Cardiac septum (tissue), 1 donor: Measurements from ENCODE around the gene CCDC50. TPM values are rescaled to one million over a fixed set of nuclear protein-coding genes. Genes with fewer than 3 reads are reported as not detected.

Experiments
- DNase-seq: peaks from one replicate; pipeline ENCODE4 v3.0.0-alpha.2; 2020; ENCODE audit warnings: low spot score
- intact Hi-C: fragments of 100-400 bp; cut with DNase I; formaldehyde crosslinking; loops from one replicate; pipeline ENCODE4 v1.14.0; 2022
- total RNA-seq: library from RNA; stranded (reverse); fragmentation: NEBNext Ultra II Directional; extraction: Animal tissue kit (Norgen Biotek cat#: 25700); gene quantifications from one replicate; pipeline ENCODE4 v1.2.1, GENCODE V29; 2021
- donor health status: DM: no; HTN: no; CAD: no.

CCDC50 gene
- total RNA-seq, 1 donor from 2014 or later: 51.0 TPM

DNA sequence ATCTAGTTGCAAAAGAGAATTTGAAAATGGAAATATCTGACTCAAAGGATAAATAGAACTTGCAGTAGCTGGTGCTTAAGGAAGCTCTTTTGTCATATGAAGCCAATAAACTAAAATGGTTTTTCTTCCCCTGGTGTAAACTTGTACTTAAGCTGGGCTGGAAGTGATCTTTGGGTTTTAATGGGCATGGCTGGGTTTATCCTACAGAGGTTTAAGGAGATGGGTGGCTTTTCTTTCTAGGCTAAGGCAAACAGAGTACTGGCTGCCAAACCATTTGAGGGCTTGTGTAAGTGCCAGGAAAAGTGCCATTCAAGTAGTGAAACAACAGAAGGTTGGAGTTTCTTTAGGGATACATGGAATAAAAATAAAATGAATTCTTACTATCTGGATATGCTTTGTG lies 13.2 kb downstream of the CCDC50 start:
- intact Hi-C loops: no loop called here
- no peak for DNase-seq

DNA sequence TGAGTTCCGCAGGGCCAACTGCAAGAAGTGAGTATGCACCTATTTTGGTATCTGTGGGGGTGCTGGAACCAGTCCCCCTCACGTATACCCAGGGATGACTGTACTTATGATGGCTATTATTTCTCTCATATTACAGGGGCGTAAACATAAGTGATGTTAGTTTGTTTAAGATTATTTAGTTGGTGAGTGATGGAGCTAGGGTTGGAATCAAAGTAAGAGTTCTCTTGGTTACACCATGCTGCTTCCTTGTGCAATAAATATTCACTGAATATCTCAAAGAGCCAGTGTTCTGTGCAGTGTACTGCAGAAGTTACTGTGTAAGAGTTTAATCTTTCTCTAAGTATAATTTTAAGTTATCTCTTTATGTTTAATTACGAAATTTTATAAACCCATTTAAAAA lies 13.9 kb downstream of the CCDC50 start:
- DNase-seq: no peak
- intact Hi-C loops: no loop called here

DNA sequence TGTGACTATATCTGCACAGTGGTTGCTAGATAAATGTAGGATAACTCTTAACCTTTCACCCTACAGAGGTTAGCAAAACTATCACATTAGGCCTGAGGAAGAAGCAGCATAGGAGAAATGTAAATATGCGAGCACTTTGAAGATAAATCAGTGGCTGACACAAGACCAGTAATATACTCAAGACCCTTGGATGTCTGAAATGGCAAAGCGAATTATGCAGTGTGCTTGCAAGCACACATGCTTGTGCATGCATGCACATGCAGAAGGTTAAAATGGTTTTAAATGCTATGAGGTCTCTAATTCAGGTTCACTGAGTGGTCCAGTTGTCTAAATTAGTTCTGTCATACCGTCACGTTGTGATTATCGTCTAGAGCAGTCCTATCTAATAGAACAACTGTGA lies 14.7 kb downstream of the CCDC50 start:
- no peak for DNase-seq
- intact Hi-C loops: no loop called here

DNA sequence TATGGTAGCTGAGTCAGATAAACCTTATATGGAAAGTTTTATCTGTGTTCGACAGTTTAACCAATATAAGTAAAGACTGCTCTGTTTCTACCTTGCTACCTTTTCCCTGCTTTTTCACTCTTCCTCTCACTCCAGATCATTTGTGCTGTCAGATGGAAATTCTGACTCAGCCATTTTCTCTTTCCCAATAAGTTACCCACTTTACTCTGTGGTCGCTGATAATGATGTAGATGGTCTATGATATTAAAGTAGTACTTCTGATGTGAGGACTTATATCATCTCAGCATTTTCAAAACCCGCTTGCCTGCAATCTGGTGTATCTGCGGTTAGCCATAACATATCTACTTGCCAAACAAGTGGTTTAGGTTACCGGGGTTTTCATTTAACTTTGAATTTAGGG lies 16.1 kb downstream of the CCDC50 start:
- no peak for DNase-seq
- intact Hi-C loops: no loop called here

DNA sequence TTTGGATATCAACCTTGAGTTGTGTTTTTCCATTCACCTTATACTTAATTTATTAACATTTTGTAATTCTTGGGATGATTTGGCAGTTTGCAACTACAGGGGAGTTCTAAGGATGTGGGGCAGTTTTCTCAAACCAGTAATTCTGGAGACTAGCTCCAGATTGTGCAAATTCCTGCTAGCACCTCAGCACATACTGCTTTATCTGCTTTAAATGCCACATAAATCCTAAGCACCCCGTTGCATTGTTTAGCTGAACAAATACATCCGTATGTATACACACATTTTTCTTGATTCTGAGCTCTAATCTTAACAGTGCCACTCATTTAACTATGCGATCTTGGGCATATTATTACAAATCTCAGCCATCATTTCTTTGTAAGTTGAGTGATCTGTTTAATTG lies 18.0 kb downstream of the CCDC50 start:
- intact Hi-C loops: no loop called here

DNA sequence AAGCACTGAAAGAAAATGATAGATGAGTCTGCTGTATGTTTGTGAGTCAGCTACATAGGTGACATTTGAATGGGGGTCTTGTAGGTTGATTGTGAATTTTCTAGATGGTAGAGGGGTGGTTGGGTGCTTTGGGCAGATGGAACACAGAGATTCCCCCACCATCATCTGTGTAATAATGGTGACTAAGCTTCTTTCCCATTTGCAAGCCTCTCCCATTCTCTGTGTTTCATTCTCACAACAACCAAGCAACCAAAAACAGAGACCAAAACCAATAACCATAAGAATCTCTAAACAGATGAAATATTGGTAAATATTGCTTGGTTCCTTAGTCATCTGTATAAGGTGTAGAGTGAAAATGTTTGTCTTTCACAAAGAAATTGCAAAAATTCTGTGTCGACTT lies 18.9 kb downstream of the CCDC50 start:
- intact Hi-C loops: no loop called here
- no peak for DNase-seq

More for the DNA sequence above, 18.0 kb downstream of the CCDC50 start:
- DNase-seq: no peak

DNA sequence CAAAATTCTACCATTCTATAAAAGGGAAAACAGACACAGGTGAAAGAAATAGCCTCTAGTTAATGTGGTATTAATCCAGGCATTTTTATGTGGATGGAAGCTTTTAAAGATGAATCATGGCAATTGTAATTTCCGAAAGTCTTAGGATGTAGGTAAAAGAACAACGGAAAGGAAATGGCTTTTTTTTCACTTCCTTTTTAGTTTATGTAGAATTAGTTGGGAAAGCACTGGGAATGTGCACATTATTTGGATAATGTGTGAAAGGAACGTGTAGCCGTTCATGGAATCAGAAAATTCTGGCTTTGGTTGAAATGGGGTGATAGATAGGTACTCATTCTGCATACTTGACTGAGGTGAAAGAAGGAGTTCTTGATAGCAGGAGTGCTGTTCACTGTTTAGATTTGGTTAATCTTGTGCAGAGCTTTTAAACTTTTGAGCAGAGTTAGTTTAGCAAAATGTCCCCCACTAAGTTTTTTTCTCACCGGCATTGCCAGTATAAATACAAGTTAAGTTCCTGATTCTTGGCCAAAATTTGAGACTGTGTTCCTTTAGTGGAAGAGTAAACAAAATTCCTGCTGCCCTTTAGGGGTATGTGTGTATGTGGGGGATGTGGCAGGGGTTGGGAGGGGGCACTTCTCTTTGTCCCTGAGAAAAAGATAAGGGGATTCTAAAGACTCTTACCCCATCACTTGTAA lies 21.3 kb downstream of the CCDC50 start:
- no peak for DNase-seq
- intact Hi-C loops: no loop called here

DNA sequence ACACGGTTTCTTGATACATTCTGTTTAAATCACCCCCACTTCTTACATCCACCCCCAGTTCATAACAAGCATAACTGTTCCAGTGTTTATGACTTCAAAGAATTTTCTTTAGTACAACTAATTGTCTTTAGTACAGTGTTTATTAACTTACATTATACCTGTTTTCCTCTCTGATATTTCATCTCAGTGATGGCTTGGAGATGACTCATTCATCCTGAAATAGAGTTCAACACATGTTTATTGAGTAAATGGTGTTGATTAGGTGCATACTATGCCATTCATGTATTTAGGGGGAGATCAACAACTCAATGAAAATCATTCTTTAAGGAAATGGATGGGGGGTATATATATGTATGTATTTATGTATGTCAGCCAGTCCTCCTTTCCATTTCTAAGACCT lies 22.8 kb downstream of the CCDC50 start:
- intact Hi-C loops: no loop called here
- DNase-seq: no peak

DNA sequence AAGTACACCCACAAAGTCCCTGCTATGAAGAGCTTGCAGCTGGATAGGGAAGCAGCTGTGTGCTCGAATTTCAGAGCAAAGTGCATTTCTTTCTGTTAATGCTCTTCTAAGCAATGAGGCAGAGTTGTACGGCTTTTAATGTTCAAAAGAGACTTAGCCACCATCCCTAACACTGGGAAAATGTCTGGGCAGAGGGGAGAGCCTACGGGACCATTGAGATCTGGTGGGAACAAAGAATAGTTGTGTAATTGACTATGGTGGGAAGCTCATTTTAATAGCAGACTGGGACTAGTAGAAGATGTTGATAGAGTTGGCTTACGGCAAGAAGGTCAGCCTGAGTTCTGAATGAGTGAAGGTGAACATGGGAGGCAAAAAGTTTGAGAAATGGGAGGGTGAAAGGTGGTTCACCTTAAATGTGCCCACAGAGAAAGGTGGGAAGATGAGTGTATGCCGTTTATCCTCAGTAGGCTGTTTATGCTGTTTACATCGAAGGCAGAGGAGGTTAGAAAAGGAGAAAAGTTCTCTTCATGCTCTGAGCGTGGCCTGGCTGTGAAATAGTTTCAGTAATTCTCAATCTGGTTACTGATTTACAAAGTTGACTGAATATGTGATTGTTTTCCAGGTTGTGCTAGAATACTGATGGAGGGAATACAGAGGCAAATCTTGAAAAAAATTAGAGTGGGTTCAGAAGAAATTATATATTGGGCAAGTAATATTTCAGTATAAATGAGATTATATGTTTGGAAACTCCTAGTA lies 24.0 kb downstream of the CCDC50 start:
- intact Hi-C loops: no loop called here
- no peak for DNase-seq

DNA sequence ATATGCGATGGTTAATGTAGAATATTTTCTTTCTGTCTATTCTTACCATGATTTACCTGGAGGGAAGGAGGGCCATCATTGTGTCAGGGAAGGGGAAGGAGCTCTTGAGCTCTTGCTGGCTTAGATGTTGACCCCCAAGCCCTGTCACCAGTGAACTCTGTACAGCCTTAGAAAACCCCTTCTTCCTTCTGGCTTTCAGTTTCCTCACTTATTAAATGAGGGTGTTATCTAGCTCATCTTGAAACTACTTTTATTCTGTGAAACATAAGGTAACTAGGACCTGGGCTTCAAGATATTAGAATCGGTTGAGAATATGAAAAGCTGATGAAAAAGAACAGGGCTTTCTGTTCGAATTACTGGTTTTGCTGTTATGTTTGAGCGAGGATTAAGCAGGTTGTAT lies 26.2 kb downstream of the CCDC50 start:
- DNase-seq: no peak
- intact Hi-C loops: no loop called here

DNA sequence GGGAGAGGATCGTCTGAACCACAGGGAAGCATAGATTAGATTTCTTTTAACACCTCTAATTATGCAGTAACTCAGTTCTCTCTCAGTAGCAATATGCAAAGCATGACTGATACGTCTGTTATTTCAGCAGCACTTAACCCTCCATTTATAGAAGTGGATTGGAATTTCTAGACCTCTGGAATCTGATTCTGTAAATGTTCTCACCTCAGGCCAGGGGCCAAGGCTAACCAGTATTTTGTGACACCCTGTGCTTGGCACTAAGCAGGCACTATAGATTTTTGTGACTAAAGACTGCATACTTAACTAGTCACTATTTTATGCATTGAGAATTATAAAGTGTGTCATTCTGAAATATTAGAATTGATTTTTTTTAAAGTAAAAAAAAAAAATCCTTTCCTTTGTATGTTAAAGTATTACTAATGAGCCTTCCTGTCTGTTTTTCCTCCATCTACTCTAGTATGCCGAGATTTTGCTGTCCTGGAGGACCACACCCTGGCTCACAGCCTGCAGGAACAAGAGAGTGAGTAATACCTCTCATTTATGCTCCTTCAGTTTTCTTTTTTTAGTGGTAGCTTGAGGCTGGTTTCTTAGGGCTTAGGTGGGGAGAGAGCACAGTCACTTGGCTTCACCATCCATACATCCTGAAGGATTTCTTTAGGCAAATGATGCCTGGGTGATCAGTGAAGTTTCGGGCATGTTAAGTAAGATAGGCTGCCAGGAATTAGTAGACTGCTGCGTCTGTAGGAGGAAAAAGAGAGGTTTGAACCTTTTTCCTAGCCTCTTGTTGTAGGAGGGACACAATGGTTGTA lies 27.6 kb downstream of the CCDC50 start:
- intact Hi-C loops: no loop called here
- no peak for DNase-seq

DNA sequence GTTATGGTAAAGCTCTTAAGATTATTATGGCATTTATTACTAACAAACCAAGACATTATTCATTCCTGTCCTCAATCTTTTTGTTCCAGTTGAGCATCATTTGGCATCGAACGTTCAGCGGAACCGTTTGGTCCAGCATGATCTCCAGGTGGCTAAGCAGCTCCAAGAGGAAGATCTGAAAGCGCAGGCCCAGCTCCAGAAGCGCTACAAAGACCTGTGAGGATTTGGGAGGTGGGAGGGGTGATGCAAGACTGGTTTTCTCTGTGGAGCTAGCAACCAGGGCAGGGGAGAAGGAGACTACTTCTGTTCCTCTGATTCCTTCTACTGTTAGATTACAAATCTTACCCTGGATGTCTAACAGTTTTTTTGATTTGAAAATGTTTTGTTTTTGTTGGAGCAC lies 28.7 kb downstream of the CCDC50 start:
- peak; percentile 71 for DNase-seq
- intact Hi-C loops: no loop called here

DNA sequence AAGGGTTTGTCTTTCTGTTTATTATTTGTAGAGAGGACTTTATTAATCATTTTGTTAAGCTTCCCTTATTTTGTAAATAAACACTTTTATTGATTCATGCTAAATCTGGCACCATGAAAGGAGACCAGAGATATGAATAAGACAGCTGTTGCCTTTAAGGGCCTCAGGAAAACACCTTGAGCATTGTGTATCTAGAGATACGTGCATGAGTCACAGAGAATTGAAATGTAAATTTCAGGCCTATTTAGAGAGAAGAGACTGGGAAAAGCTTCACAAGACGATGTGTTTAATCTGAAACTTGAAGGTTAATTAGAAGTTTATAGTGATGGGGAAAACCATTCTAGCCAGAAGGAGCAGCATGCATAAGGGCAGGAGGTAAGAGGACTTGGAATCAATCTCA lies 29.7 kb downstream of the CCDC50 start:
- DNase-seq: no peak
- intact Hi-C loops: no loop called here

DNA sequence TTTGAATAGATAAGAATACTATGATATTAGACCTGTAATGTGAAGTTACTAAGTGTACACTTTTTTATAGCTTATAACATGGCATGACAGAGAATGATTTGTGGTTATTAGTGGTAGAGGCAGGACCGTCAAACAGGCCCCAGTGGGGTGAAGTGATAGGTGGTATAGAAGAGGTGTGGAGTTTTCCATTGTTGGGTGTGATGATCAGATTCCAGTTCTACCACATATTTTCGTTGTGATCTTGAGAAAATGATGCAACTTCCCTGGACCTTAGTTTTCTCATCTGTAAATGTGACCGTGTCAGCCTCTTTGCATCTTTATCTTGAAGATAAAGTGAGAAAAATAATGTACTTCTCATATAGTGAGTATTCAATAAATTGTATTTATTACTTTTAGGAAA lies 31.4 kb downstream of the CCDC50 start:
- no peak for DNase-seq
- intact Hi-C loops: no loop called here

DNA sequence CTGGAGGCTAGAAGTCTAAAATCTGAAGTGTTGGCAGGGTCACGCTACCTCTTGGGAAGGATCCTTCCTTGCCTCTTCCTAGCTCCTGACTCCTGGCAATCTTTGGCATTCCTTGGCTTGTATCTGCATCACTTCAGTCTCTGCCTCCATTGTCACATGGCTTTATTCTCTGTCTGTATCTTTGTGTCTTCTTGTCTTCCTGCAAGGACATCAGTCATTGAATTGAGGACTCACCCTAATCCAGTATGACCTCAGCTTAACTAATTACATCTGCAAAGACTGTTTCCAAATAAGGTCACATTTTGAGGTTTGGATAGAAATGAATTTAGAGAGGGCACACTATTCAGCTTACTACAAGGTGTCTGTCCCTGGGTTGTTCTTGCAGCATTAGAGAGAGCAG lies 32.3 kb downstream of the CCDC50 start:
- intact Hi-C loops: no loop called here
- no peak for DNase-seq

DNA sequence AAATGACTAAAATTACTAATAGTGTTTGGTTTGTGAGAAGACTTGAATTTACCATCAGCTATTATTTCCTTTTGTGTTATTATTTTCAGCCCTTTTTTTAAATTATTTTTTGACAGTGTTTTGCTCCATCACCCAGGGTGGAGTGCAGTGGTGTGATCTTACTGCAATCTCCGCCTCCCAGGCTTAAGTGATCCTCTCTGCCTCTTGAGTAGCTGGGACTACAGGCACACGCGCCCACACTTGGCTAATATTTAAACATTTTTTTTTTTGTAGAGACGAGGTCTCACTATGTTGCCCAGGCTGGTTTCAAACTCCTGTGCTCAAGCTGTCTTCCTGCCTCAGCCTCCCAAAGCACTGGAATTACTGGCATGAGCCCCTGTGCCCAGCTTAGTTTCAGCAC lies 32.8 kb downstream of the CCDC50 start:
- no peak for DNase-seq
- intact Hi-C loops: no loop called here

DNA sequence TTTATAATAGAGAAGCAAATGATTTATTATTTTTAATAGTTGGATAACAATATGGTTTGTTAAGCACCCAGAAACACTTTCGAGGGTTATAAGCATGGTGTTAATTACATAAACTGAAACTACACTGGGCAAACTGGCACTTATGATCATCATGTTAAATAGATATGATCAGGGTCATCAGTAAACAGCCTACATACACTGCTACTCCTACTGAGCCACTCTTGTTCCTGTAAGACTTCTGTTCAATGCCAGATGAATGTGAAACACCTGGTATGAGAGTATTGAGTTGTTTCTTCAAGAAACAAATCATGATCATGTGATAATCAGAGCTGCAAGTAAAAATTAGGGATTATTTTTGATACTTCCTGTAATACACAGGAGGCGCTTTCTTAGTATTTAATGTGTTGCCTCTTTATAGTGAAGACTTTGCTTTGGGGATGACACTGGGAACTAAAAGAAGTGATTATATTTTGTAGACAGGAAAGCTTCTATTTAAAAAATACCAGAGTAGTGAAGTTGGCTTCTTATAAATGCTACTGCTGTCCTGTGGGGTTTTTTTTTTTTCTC lies 33.4 kb downstream of the CCDC50 start:
- DNase-seq: no peak
- intact Hi-C loops: no loop called here

DNA sequence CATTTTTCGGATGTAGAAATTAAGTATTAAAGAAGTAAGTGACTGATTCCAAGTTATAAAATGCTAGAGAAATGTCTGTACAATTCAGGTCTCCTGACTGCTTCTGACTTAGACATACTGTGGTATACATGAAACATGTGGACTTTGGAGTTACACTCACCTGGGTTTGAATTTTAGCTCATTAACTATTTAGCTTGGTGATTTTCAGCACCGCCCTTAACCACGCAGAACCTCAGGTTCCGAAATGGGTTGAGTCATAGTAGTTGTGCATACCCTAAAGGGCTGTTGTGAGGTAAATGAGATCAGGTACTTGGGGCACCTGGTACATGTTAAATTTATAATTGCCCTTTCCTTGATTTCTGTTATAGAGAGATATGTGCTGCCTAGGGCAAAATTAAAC lies 34.0 kb downstream of the CCDC50 start:
- intact Hi-C loops: no loop called here
- DNase-seq: no peak

DNA sequence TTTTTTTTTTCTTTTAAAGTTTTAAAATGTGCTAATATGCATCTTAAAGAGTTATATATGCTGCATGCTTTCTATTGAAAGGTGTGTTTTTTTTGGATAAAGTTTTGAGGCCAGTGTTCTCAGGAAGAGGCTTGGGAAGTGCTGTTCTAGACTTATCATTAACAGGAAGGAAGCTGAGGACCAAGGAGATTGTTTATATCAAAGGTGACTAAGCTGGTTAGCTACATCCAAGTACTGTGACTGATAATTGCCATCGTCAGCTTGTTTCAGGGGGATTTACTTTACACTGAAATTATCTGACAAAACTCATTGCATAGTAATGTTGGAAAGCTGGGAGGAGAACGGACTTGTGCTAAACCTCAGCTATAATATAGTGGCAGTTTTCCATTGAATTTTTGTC lies 37.5 kb downstream of the CCDC50 start:
- no peak for DNase-seq
- intact Hi-C loops: no loop called here
